Activated T-cell treated with anti-CD3 and anti-CD28 coated beads for 4 hours (primary cell): ENCODE measurements around the gene SLC6A3.
"Not testable (repeated sequence)": the region's sequence is repeated elsewhere in the genome, so short reads cannot be mapped to it uniquely, and the experiment has no call there.

Experiments
- DNase-seq: peaks from one replicate; pipeline ENCODE4 v3.0.0-alpha.2; 2020

SLC6A3 gene

DNA sequence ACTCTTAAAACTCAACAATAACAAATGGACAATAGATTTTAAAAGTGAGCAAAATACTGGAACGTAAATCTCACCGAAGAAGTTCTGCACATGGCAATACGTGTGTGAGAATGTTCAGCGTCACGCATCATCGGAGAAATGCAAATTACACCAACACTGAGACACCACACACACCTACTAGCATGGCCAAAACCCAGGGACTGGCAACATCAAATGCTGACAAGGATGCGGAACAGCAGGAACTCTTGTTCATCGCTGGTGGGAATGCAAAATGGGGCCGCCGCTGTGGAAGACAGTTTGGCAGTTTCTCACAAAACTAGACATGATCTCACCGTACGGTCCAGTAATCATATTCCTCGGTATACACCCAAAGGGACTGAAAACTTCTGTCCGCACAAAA lies 78.7 kb downstream of the SLC6A3 start:
- no peak for DNase-seq

DNA sequence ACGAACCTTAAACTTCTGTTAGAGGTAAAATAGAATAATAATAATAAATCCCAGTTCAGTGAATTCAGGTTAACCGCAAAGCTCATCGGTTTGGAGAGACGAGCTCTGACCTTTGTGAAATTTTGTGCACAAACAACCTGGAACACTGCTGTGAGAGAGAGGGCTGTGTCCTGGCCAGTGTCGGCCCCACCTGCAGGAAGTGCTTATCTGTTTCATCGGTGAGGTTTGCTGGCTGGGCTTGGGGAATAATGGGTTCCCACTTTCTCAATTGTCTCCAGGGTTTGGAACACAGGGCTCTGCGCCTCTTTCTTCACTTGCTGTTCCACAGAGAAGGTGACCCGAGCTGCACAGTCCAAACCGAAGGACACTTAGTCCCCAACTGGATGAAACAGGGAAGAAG lies 81.0 kb downstream of the SLC6A3 start:
- DNase-seq: no peak

DNA sequence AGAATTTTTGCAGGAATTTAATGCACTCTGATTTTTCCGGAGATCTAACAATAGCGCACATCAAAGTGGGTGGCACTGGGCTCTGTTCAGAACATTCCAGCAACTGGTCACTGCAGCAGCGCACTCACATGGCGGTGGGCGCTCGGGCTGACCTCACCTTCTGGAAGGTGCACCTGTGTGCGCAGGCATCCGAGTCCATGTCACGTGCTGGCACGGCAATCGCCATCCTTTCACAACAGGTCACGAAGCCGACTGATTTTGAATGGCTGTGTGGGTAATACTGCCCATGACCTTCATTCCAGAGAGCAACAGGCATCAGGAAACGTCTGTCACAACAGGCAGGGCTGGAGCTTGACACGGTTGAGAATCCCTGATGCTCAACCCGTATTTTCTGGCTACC lies 81.7 kb downstream of the SLC6A3 start:
- DNase-seq: no peak

DNA sequence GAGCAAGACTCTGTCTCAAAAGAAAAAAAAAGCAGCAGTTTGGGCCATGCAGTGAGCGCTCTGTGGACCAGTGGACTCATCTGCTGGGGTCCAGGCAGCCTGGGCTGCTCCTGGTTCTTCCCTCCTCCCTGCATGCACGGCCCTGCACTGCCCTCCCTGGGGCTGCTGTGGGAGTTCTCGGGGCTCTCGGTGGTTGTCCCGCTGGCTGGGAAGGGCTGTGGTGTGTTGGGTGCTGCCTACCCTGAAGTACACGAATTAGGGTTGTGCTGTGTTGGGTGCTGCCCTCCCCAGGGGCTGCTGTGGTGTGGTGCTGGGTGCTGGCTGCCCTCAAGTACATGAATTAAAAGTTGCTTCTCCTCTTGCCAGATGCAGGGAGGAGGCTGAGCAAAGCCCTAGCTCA lies 82.1 kb downstream of the SLC6A3 start:
- DNase-seq: no peak

DNA sequence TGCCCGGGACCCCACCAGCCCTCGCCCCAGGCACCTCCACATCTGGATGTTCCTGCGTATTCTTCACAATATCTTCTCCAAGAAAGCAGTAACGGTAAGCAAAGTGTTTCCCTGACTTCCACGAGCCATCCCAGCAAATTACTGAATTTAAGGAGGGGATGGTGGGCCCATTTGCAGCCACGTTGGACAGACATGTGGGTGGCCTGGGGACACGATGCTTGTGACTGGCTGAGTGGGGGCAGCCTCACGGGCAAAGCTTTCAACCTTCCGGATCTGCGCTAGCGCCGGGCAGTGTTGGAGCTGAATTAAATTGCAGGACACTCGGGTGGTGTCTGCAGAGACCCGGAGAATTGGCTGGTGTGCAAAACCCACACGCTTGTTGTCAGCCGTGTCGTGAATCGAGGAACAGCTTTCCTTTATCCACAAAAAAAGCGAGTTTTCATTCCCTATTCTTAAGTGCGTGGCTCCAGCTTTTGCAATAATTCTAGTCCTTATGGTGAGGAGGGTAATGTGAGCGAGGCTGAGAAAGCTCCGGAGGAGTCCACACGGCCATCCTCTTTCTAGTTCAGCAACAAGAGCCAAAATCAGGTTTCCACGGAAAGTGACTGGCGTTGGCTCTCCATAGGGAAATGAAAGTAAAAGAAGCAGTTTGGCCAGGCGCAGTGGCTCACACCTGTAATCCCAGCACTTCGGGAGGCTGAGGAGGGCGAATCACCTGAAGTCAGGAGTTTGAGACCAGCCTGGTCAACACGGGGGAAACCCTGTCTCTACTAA lies 82.8 kb downstream of the SLC6A3 start:
- no peak for DNase-seq

DNA sequence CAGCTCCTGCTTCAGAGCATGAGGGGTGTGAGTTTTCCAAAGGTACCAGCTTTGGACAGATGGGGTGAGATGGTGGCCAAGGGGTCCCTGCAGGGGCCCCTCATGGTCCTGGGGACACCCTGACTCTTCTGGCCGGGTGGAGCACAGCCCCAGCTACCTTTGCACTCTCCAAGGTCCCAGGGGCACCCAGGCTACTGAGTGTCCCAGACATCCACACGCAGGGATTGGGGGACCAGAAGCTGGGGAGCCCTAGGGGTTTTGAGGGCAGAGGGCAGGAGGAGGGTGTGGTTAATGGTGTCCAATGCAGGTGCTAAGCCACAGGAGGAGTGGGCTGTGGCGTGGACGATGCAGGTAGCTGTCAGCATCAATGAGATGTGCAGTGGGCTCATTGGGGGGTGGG lies 84.4 kb downstream of the SLC6A3 start:
- DNase-seq: no peak

DNA sequence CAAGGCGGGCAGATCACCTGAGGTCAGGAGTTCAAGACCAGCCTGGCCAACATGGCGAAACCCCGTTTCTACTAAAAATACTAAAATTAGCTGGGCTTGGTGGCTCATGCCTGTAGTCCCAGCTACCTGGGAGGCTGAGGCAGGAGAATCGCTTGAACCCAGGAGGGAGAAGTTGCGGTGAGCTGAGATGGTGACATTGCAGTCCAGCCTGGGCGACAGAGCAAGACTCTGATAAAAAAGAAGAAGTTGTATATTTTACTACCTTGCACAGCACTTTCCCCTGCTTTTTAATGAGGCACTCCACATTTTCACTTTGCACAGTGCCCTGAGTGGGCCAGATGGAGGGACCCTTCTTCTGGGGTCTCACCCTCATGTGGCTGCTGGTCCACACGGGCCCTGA lies 84.9 kb downstream of the SLC6A3 start:
- not testable (repeated sequence) for DNase-seq

DNA sequence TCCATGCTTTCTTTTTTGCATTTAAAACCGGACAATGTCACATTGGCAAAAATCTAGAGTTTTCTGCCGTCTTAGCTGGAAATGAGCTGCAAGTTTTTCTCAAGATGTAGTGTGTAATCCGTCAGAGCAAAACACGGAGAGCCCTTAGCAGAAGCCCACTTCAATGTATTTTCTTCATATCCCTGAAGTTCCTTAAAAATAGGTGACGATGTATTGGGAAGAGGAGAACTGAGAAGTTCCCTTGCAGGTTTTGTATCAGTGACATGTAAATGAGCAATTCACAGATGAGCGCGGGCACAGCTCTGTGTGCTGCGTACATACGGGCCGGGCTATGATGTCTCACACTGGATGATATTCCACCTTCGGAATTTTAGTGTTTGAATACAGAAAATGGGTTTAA lies 85.5 kb downstream of the SLC6A3 start:
- no peak for DNase-seq

DNA sequence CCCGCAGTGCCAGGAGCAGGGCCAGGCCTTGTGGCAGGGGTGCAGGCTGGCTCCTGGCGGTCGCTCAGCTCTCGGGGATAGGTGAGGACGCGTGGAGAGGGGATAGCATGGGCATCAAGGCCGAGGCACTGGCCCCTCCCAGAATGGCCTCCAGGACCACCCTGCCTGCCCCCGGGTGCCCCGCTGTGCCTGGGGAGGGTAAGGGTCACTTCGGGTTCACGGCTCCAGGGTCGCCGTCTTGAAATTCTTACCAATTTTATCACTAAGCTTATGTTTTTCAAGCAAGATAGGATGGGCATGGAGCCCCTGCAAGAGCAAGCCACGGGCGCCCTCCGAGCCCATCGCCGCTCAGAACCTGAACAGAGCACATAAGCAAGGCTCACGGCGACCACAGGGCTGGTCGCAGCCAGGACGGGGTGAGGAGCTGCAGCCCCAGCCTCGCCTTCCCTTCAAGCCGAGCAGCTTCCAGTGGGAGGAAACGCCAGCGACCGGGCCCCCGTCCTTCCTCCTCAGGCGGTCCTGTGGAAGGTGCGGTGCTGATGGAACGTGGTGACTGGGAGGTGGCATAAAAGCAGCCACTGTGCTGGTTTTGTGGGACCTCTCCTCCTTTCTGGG lies 86.1 kb downstream of the SLC6A3 start:
- no peak for DNase-seq

DNA sequence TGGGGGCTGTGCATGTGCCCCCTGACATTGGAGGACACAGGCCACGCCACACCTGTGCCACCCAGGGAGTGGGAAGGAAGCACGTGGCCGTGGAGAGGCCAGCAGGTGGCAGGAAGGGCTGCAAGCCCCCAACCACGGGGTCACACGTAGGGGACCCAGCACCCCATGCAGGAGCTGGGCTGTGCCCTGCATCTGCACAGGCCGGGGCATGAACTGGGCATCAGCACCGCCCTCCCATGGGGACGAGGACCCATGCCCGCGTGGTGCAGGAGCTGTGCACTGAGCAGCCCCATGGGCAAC lies 86.6 kb downstream of the SLC6A3 start:
- DNase-seq: no peak

DNA sequence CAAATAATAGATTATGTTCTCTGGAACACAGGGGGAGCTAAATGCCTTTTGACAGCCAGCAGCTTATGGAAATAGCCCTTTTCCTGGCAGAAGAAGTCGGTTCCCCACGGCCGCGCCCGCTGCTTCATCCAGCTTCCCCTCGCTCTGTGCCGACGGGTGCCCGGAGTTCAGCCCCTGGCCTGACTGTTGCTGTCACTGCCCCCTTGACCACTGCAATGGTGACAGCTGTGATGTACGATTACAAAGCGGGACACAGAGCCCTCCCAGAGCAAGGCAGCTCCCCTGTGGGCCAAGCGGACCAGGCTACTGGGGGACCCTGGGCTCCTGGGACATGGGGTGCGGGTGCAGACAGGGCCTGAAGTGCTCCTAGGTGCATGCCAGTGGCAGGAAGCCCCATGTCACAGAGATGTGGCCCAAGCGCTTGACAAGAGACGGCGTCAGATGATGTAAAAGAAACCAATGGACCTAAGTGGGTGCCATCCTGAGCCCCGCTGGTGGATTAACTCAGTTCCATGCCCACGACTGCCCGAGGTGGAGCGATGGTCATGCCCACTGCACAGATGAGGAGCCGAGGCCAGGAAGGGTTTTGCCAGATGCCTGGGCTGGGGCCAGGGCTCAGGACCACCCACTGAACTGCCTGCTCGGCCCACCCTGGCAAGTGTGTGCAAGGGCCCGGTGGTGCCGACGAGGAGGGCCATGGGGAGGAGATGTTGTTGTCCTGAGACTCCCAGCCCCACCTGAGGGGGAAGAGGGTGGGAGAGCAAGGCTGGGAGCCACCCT lies 87.1 kb downstream of the SLC6A3 start:
- DNase-seq: no peak

DNA sequence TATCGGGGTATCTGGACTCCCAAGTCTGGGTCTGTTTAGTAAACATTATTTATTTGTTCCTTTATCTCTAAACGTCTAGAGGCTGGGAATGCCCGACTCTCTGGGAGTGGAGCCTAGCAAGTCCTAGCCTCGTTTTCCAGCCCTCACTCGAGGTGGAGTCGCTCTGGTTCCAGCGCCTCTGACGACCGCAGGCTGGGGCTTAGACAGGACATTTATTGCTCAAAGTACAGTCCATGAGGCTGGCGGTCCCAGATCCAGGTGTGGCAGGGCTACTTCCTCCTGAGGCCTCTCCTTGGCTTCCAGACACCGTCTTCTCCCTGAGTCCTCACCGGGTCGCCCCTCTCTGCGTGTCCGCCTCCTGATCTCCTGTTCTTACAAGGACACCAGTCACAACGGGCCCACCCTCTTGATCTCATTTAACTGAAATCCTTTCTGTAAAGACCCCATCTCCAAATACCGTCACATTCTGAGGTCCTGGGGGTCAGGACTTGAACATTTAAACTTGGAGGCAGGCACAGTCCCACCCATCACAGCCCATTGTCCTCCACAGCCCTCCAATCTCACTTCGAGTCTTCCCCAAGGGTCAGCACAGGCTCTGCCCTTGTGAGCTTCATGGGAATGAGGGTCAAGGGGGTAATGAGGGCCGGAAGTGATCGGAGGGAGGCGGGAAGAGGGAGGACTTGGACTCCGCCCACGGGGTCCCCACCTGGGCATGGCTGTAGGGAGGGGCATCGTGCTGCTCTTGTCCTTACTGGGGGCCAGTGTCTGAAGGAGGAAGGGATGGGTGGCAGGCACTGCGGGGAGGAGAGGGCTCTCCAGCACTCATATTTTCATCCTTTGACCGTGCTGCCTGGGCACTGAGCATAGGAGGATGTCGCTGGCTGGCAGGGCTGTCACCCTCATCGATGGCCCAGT lies 88.1 kb downstream of the SLC6A3 start:
- no peak for DNase-seq

DNA sequence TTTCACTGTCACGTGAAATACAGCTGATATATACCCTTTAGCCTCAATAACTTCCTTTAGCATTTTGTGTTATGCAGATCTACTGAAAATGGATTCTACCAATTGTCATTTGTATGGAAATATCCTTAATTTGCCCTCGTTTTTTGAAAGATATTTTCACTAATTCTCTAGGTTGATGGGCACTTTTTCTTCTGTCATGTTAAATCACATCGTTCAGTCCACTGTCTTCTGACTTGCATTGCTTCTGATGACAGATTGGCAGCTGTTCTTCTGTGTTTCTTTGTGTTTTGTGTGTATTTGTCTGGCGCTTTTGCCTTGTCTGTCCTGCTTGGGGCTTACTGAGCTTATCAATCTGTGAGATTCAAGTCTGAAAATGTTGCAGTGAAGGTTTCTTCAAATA lies 90.7 kb downstream of the SLC6A3 start:
- no peak for DNase-seq

DNA sequence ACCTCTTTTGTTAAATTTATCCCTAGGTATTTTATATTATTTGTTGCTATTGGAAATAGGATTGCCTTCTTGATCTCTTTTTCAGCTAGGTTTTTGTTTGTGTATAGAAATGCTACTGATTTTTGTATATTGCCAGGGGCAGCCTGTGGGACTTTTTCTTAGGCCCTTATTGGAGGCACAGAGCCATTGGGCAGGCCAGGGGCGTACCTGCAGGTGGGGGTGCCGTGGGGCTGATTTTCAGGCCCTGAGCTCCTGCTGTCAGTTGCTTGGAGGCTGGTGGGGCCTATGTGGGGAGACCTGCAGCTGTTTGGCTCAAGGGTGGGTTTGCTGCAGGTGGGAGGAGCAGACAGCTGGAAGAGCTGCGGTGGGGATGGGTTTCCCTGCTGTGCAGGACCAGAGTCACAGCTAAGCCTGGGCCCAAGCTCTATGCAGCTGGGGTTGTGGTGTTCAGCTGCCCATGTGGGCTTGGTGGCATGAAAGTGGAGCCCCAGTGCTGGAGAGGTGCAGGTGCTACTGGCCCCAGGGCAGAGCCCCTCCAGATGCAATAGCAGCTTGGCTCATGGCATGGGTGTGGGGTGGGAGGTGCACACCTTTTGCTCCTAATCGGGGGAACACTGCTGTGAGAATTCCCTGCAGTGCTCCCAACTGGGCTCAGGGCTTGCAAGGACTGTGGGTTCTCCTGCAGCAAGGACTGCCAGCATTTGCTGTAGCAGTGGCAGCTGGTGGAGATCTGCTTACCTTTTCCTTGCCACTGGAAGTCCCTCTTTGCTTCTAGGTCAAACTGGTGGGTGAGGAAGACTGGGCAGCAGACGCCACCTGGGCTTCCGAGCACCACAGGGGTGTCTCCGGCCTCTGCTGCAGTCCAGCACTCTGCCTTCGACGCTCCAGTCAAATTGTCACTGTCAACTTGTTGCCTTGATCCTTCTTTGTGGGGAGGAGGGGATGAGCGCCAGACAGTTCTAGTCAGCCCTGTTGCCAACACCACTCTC lies 92.7 kb downstream of the SLC6A3 start:
- no peak for DNase-seq

DNA sequence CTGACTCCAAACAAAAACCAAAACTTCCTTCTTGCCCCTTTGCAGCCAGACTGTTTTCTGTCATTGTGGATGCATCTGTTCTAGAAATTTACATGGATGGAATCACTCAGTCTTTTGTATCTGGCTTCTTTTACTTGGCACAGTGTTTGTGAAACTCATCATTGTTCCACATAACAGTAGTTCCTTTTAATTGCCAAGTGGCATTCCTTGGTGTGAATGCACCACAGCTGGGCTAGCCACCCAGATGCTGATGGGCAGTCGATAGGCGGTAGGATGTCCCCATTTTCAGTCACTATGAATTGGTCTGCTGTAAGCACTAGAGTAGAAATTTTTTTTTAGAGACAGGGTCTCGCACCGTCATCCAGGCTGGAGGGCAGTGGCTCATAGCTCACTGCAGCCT lies 94.1 kb downstream of the SLC6A3 start:
- DNase-seq: no peak

DNA sequence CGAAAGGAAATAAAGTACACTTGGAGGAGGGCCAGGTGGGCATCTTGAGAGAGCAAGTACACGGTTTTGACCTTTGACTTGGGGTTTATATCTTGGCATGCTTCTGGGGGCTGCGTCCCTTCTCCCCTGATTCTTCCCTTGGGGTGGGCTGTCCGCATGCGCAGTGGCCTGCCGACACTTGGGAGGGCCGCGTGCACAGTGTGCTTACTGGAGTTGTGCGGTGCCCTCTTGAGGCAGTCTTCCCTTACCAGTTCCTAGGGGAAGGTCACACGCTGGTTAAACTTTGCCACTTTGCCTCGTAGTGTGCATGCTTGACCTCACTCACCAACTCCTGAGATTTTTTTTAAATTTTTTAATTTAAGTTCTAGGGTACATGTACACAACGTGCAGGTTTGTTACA lies 96.0 kb downstream of the SLC6A3 start:
- DNase-seq: no peak

DNA sequence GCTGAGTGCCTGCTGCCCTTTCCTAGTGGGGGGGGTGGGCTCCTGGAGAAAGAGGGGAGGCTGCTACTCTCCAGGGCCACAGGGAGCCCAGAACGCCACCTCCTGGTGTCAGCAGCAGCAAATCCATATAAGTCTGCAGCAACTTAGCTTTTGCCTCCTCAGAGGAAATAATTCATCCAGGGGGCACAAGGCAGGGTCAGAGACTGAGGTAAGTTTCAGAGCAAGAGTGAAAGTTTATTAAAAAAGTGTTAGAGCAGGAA lies 96.3 kb downstream of the SLC6A3 start:
- no peak for DNase-seq

DNA sequence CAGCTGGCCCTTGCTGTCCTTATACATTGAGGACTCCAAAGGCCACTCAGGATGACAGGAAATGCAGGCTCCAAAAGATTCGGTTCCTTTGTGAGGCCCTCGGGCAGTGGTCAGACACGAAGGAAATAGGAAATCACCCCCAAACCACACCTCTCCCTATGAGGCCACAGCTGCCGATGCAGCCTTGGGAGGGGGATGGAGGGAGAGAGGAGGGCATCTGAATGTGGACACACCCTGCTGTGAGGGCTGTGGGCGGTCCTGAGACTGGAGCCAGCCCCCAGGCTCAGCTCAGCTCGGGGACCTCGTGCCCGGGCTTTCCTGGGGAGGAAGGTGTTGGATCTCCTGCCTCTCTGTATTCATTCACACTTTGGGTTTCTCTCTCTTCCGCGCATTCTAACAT lies 97.7 kb downstream of the SLC6A3 start:
- DNase-seq: no peak

DNA sequence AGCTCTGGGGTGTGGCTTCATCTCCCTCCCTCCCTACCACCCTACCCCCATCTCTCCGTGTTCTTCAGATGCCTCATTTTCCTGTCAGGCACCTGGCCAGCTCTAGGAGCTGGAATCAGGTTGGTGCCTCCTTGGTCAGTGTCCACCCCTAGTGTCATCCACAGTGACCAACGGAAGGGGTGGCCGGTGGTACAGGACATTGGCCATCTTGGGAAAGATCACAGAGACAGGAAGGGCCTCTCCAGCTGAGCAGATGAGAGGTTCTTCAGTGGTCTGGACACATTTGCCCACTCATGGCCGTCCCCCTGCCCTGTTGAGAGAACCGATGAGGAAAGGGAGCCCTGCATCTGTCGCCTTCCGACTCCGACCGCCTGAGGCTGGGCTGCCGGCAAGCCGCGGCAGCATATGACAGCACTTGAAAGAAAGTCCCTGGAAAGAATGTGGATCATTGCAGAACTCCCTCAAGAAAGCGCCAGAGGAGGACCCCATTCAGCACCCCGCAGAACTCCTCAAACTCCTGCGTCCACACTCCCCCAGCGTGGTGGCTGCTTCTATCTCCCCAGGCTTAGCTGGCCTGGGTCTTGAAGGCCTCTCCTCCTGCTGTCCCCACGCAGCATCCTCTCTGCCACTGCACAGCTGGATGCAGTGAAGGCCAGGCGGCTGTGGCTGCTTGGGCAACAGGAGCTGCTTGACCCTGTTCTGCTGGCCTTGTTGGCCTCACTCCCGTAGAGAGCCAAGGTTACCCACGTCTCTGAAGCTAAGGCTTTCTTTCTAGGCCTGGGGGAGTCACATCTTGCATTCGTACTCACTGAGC lies 98.4 kb downstream of the SLC6A3 start:
- no peak for DNase-seq

DNA sequence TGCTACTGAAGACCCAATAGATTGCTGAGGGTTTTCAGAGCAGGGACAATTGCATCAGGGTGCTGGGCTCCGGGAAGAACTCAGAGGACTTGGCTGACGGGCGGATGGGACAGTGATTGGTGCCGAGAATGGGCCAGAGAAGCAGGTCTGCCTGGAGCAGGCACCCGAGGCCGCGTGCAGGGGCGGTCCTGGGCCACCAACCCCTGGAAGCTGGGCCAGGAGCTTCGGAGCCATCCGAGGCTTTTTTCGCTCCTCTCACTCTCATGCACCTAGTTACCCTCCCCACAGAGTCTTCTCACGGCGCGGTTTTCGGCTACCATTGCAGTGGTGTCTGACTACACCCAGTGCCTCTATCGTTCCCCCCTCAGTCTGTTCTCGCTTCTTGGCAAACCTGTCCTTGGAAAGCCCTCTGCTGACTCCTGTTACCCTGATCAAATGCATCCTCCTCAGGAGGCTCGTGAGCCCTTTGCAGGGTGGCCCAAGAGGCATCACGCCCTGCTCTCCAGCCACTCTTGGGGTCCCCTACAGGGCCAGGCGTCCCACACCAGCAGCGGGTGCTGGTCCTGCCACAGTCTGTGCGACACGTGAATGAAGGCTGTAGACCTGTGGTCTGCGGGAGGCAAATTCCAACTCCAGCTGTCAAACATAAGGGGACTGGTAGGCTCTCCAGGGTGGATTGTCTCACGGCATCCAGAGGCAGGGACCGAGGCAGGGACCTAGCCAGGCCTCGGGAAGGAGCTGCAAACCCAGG lies 99.2 kb downstream of the SLC6A3 start:
- no peak for DNase-seq
